Measurements from ENCODE around the gene N4BP2L2.

Gene N4BP2L2

DNA sequence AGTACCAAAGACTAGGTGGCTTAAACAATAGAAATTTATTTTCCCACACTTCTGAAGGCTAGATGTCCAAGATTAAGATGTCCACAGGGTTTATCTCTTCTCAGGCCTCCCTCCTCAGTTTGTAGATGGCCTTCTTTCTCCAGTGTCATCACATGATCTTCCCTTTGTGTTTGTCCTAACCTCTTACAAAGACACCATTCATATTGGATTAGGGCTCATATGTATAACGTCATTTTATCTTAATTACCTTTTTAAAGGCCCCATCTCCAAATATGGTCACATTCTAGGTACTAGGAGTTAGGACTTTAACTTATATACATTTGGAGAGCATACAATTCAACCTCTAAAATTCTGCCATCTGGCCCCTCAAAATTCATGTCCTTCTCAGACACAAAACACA is 34.3 kb downstream of the N4BP2L2 start:
- no peak overlapping the region for H3K4me3 ChIP-seq (ENCODE audit: low read depth, low read length)
- no peak for TF ChIP-seq CTCF (IDR thresholded peaks at IDR 0.05; ENCODE audit: control insufficient read depth, extremely low read depth, insufficient read depth)
- no peak for DNase-seq (ENCODE audit: low read depth)

GRCh38 chr13:32503727-32504126 is 34.9 kb downstream of the N4BP2L2 start:
- no peak for TF ChIP-seq CTCF (IDR thresholded peaks at IDR 0.05; ENCODE audit: control insufficient read depth, extremely low read depth, insufficient read depth)
- DNase-seq (ENCODE audit: low read depth) = no peak
- H3K4me3 ChIP-seq (ENCODE audit: low read depth, low read length) = no peak overlapping the region

DNA sequence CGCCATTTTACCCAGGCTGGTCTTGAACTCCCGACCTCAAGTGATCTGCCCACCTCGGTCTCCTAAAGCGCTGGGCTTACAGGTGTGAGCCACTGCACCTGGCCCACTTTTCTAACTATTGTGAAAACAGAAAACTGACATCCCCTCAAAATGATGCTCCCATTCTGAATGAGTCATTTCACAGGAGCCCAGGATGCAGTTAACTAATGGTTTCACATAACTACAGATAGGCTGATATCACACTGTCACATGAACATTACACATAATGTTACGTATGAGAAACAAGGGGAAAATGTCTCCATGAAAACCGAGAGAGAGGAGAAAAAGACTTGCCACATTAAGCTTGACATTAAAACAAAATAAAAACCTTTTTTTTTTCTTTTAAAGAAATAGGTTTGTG is 37.5 kb downstream of the N4BP2L2 start:
- no peak overlapping the region for H3K4me3 ChIP-seq (ENCODE audit: low read depth, low read length)
- TF ChIP-seq CTCF (IDR thresholded peaks at IDR 0.05; ENCODE audit: control insufficient read depth, extremely low read depth, insufficient read depth) = no peak
- DNase-seq (ENCODE audit: low read depth) = no peak

DNA sequence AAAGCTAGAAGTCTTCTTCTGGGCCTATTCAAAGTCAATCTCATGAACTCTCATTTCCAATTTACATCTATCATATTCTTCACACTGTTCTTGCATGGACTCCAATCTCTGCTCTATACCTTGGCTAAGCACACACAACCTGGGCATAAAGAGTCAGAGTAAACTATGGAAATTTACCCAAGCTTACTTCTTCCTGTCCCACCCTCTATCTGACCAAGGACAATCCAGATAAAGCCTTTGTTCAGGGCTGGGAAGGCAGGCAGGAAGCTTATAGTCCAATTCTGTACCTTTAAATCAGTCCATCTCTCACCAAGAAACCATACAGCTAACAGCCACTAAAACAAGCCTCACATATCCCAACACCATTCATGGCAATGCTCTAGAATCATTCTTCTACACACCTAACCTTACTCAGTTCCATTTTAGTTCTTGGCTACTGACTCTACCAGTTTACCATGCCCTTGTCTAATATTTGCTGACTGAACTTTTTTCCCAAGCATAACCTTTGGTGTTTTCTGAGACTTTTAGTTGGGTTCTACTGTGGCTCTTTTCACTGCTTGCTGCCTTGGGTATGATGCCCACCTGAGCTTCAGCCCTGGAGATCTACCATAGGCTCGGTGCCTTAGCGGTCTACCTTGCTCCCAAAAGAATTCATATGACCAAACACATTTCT is 38.9 kb downstream of the N4BP2L2 start:
- no peak for TF ChIP-seq CTCF (IDR thresholded peaks at IDR 0.05; ENCODE audit: control insufficient read depth, extremely low read depth, insufficient read depth)
- DNase-seq (ENCODE audit: low read depth) = no peak
- H3K4me3 ChIP-seq (ENCODE audit: low read depth, low read length) = no peak overlapping the region

- no peak for DNase-seq (ENCODE audit: low read depth)
- H3K4me3 ChIP-seq (ENCODE audit: low read depth, low read length) = no peak overlapping the region
- TF ChIP-seq CTCF (IDR thresholded peaks at IDR 0.05; ENCODE audit: control insufficient read depth, extremely low read depth, insufficient read depth) = no peak
Observed at GRCh38 chr13:32497589-32497988, 41.0 kb downstream of the N4BP2L2 start.

DNA sequence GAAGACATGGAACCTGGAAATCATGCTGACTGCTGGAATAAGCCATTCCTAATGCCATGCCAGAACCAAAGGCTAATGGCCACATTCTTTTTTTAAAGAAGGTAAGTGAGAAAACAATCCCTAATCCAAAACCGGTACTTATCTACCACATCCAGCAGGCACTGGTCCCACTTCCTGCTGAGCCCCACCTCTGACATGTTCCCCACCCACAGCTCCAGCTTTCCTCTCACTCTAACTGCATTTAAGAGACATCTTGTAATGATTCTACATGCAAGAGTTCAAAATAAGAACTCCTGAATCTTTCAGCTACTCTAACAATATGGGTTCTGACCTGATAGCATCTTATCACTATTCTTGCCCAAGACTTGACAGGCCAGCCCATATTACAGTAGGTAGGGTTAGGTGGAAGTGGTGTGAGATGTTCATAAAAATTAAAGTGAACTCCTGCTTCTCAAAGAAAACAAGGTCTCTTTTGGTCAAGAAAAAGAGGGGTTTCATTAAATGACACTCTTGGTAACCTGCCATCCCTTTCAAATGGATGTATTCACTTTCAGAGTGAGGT is 41.9 kb downstream of the N4BP2L2 start:
- no peak for TF ChIP-seq CTCF (IDR thresholded peaks at IDR 0.05; ENCODE audit: control insufficient read depth, extremely low read depth, insufficient read depth)
- H3K4me3 ChIP-seq (ENCODE audit: low read depth, low read length) = no peak overlapping the region
- DNase-seq (ENCODE audit: low read depth) = no peak

GRCh38 chr13:32495841-32496240 is 42.8 kb downstream of the N4BP2L2 start:
- DNase-seq (ENCODE audit: low read depth) = no peak
- H3K4me3 ChIP-seq (ENCODE audit: low read depth, low read length) = no peak overlapping the region
- no peak for TF ChIP-seq CTCF (IDR thresholded peaks at IDR 0.05; ENCODE audit: control insufficient read depth, extremely low read depth, insufficient read depth)
